Erythroblast (primary cell): ENCODE measurements around the gene OPTC.

Experiments
- GATA1 ChIP-seq: IDR thresholded peaks from 2 replicates; pipeline ENCODE4 v1.6.1; 2011; ENCODE audit warnings: low read depth, mild to moderate bottlenecking, control low read depth, low read length, moderate library complexity
- POLR2A ChIP-seq: IDR thresholded peaks from 2 replicates; pipeline ENCODE4 v1.6.1; 2011; ENCODE audit warnings: mild to moderate bottlenecking, low read length

- TF ChIP-seq POLR2A, result no peak
- TF ChIP-seq GATA1, result no peak
These were observed 22.1 kb upstream of the OPTC start for GRCh38 chr1:203471841-203472240.
